ENCODE measurements around the gene SLC28A3. TPM values are rescaled to one million over a fixed set of nuclear protein-coding genes. Genes with fewer than 3 reads are reported as not detected.
"Not testable (repeated sequence)": the region's sequence is repeated elsewhere in the genome, so short reads cannot be mapped to it uniquely, and the experiment has no call there.

SLC28A3 gene, protein sequence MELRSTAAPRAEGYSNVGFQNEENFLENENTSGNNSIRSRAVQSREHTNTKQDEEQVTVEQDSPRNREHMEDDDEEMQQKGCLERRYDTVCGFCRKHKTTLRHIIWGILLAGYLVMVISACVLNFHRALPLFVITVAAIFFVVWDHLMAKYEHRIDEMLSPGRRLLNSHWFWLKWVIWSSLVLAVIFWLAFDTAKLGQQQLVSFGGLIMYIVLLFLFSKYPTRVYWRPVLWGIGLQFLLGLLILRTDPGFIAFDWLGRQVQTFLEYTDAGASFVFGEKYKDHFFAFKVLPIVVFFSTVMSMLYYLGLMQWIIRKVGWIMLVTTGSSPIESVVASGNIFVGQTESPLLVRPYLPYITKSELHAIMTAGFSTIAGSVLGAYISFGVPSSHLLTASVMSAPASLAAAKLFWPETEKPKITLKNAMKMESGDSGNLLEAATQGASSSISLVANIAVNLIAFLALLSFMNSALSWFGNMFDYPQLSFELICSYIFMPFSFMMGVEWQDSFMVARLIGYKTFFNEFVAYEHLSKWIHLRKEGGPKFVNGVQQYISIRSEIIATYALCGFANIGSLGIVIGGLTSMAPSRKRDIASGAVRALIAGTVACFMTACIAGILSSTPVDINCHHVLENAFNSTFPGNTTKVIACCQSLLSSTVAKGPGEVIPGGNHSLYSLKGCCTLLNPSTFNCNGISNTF
- under 1 TPM; 0.15 to 0.20 TPM for total RNA-seq

- POLR2A ChIA-PET: no interaction called here
- no peaks in the 10 kb centered on the region for H3K4me1 Mint-ChIP-seq
- CTCF ChIA-PET: no interaction called here
- H3K27me3 Mint-ChIP-seq: peaks cover 10% of the 10 kb centered on the region
- DNase-seq: no peak
- no peak within 1 kb of the TSS for H3K27ac Mint-ChIP-seq
- no peak within 1 kb of the TSS for H3K4me3 Mint-ChIP-seq
- no peaks in the 10 kb centered on the region for H3K36me3 Mint-ChIP-seq (ENCODE audit: low read depth)
- H3K9me3 Mint-ChIP-seq: no peaks in the 10 kb centered on the region
Observed at GRCh38 chr9:84340535-84340934, at the start of gene SLC28A3. TSS of gene SLC28A3 (minus strand) at chr9:84340758. CDS start at chr9:84340633, 125 bp downstream.

- H3K4me3 Mint-ChIP-seq; CTCF ChIA-PET; H3K4me1 Mint-ChIP-seq; H3K27me3 Mint-ChIP-seq; DNase-seq; H3K9me3 Mint-ChIP-seq; POLR2A ChIA-PET; H3K27ac Mint-ChIP-seq; H3K36me3 Mint-ChIP-seq (ENCODE audit: low read depth): not testable (repeated sequence)
Observed at GRCh38 chr9:84390254-84390653, 49.7 kb upstream of the SLC28A3 start.

DNA sequence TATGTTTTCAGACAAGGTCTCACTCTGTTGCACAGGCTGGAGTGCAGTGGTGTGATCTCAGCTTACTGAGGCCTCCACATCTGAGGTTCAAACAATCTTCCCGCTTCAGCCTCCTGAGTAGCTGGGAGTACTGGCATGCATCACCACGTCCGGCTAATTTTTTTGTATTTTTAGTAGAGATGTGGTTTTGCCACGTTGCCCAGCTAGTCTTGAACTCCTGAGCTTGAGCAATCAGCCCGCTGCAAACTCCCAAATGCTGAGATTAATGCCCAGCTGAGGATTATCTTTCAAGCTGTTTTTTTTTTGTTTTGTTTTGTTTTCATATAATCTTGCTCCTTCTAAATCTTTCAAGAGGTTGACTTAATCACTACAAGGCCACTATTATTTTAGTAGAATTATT, 47.3 kb upstream of the SLC28A3 start:
- no peak for DNase-seq
- CTCF ChIA-PET: interaction anchor here (2.7 kb wide), 1 partner anchor 9 kb away, joined by 17 read pairs; no protein-coding TSS in a partner anchor
- no peaks in the 10 kb centered on the region for H3K27me3 Mint-ChIP-seq
- H3K36me3 Mint-ChIP-seq (ENCODE audit: low read depth): no peaks in the 10 kb centered on the region
- POLR2A ChIA-PET: no interaction called here
- H3K9me3 Mint-ChIP-seq: no peaks in the 10 kb centered on the region
- no peak overlapping the region for H3K27ac Mint-ChIP-seq
- no peak overlapping the region for H3K4me3 Mint-ChIP-seq
- peaks cover 3% of the 10 kb centered on the region for H3K4me1 Mint-ChIP-seq

DNA sequence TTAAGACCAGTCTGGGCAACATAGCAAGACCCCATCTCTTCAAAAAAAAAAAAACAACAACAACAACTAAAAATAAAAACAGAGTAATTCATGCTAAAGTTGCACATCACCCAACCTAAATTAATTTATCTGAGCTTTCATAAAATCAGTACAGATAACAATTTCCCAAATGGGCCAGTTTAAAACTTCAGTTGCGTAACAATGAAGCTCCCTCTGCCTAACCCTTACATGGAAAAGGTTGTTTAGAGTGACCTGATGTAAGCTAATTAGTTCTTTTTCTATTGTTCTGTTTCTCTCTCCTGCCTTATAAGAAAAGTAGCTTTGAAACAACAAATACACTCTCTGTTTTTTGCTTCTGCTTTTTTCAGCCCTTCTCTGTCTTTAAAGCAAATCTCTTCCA, 46.2 kb upstream of the SLC28A3 start:
- CTCF ChIA-PET: interaction anchor here (0.6 to 2.7 kb wide), 2 partner anchors 10 to 850 kb away, joined by 4 to 17 read pairs; no protein-coding TSS in a partner anchor
- no peak overlapping the region for H3K27ac Mint-ChIP-seq
- POLR2A ChIA-PET: no interaction called here

DNA sequence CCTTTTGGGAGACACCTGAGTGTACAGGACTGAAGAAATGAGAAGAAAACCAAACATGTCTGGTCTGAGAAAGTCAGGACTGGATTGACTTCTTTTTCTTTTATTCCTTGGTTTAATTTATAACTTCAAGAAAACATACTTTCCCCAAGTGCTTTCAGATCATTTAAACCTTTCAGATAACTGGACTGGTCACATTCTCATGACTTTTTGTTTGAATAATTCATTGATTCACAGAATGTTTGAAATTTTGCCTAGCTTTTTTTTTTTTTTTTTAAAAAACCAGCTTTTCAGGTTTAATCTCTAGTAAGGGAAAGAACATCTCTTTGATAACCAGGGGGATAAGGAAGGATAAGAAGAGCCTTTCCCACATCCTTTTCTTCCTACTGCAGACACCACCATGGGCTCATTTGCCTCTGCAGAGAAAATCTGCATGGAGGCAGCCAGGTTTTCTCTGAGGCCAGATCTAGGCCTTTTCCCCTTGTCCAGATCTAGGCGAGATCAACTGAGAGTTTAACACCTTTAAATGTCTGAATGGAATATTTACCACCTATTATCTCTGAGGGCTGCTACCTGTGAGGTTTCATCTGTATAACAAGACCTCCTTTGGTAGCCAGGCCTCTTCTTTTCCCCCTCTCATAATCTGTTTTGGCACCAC, 45.0 kb upstream of the SLC28A3 start:
- H3K9me3 Mint-ChIP-seq: no peaks in the 10 kb centered on the region
- peaks cover 3% of the 10 kb centered on the region for H3K4me1 Mint-ChIP-seq
- no peaks in the 10 kb centered on the region for H3K36me3 Mint-ChIP-seq (ENCODE audit: low read depth)
- no peaks in the 10 kb centered on the region for H3K27me3 Mint-ChIP-seq
- CTCF ChIA-PET: interaction anchor here (2.7 kb wide), 1 partner anchor 11 kb away, joined by 17 read pairs; no protein-coding TSS in a partner anchor
- H3K4me3 Mint-ChIP-seq: no peak overlapping the region
- POLR2A ChIA-PET: no interaction called here
- DNase-seq: no peak
- no peak overlapping the region for H3K27ac Mint-ChIP-seq

More for the DNA sequence above, 46.2 kb upstream of the SLC28A3 start:
- Mint-ChIP-seq H3K36me3 (ENCODE audit: low read depth) (no peaks in the 10 kb centered on the region), H3K9me3 (no peaks in the 10 kb centered on the region), H3K4me1 (peaks cover 3% of the 10 kb centered on the region), H3K4me3 (no peak overlapping the region), H3K27me3 (no peaks in the 10 kb centered on the region)
- no peak for DNase-seq

DNA sequence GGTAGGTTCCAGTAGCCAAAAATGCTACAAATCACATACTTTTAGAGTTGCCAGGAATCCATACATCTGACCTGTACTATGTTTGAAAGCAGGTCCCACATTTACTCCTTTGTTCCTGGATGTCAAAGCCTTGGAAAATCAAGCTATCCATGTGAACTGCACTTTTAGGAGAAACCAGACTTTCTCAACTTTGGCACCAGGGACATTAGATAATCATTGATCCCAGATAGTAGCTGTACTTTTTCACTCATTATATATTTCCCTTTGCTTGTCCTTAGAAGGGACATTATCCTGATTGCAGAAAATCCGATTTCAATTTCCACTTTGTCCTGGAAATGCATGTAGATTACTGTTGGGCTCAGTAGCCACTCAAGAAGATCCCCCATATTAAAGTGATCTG, 44.1 kb upstream of the SLC28A3 start:
- Mint-ChIP-seq H3K27me3 (no peaks in the 10 kb centered on the region), H3K4me3 (no peak overlapping the region), H3K27ac (no peak overlapping the region), H3K9me3 (no peaks in the 10 kb centered on the region), H3K4me1 (no peaks in the 10 kb centered on the region), H3K36me3 (ENCODE audit: low read depth) (no peaks in the 10 kb centered on the region)
- DNase-seq: no peak
- ChIA-PET POLR2A (no interaction called here), CTCF (interaction anchor here (2.2 kb wide), 1 partner anchor 12 kb away, joined by 9 read pairs; no protein-coding TSS in a partner anchor)

- no peaks in the 10 kb centered on the region for H3K36me3 Mint-ChIP-seq (ENCODE audit: low read depth)
- ChIA-PET CTCF (interaction anchor here (2.2 kb wide), 1 partner anchor 14 kb away, joined by 9 read pairs; no protein-coding TSS in a partner anchor), POLR2A (no interaction called here)
- no peaks in the 10 kb centered on the region for H3K9me3 Mint-ChIP-seq
- H3K4me3 Mint-ChIP-seq: no peak overlapping the region
- DNase-seq: no peak
- H3K4me1 Mint-ChIP-seq: no peaks in the 10 kb centered on the region
- H3K27me3 Mint-ChIP-seq: no peaks in the 10 kb centered on the region
- no peak overlapping the region for H3K27ac Mint-ChIP-seq
Observed at GRCh38 chr9:84383178-84383577, 42.6 kb upstream of the SLC28A3 start.

GRCh38 chr9:84382720-84383119, 42.2 kb upstream of the SLC28A3 start:
- no peak overlapping the region for H3K27ac Mint-ChIP-seq
- H3K27me3 Mint-ChIP-seq: no peaks in the 10 kb centered on the region
- H3K36me3 Mint-ChIP-seq (ENCODE audit: low read depth): no peaks in the 10 kb centered on the region
- no peaks in the 10 kb centered on the region for H3K9me3 Mint-ChIP-seq
- ChIA-PET CTCF (interaction anchor here (2.2 kb wide), 1 partner anchor 14 kb away, joined by 9 read pairs; no protein-coding TSS in a partner anchor), POLR2A (no interaction called here)
- H3K4me3 Mint-ChIP-seq: no peak overlapping the region
- H3K4me1 Mint-ChIP-seq: no peaks in the 10 kb centered on the region
- DNase-seq: no peak

DNA sequence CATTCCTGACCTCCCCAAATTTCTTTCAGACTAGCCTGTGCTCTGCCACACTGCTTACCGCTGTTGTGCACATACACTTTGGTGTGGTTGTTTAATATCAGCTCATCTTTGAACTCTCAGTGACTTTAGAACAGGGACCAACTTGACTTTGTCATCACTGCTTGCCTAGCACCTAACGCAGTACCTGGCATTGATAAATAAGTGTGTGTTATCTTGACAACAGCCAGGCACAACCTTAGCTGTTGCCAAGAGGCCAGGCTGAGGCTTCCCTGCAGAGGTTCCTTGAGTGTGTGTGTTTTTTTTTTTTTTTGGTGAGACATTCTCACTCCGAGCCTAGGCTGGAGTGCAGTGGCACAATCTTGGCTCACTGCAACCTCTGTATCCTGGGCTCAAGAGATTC, 41.0 kb upstream of the SLC28A3 start:
- ChIA-PET POLR2A (no interaction called here), CTCF (interaction anchor here (1.0 kb wide), 1 partner anchor 68 kb away, joined by 3 read pairs; no protein-coding TSS in a partner anchor)
- peaks cover 6% of the 10 kb centered on the region for H3K27me3 Mint-ChIP-seq
- no peaks in the 10 kb centered on the region for H3K36me3 Mint-ChIP-seq (ENCODE audit: low read depth)
- no peak overlapping the region for H3K27ac Mint-ChIP-seq
- no peak for DNase-seq
- H3K9me3 Mint-ChIP-seq: no peaks in the 10 kb centered on the region
- H3K4me3 Mint-ChIP-seq: no peak overlapping the region
- H3K4me1 Mint-ChIP-seq: no peaks in the 10 kb centered on the region

DNA sequence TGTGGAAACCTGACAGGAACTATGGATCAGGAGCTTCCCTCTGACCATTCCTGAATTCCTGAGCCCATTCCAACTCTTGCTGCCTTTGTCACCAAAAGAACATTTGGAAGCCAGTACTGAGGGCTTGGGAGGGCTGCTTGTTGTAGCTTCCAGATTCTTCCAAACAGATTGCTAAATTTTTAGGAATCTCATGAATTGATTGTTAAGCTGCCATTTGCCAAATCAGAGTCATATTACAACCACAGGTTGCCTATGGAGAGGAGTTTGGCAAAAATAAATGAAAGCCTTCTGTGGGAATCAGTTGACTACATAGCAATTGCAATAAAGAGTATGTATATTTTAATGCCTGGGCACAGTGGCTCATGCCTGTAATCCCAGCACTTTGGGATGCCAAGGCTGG, 39.2 kb upstream of the SLC28A3 start:
- no peak for DNase-seq
- no peak overlapping the region for H3K27ac Mint-ChIP-seq
- POLR2A ChIA-PET: no interaction called here

GRCh38 chr9:84375954-84376353, 35.4 kb upstream of the SLC28A3 start:
- DNase-seq: no peak
- Mint-ChIP-seq H3K27ac (no peak overlapping the region), H3K36me3 (ENCODE audit: low read depth) (no peaks in the 10 kb centered on the region), H3K4me1 (no peaks in the 10 kb centered on the region), H3K4me3 (no peak overlapping the region), H3K9me3 (no peaks in the 10 kb centered on the region), H3K27me3 (peaks cover 10% of the 10 kb centered on the region)
- CTCF ChIA-PET: interaction anchor here (1.8 kb wide), 1 partner anchor 21 kb away, joined by 6 read pairs; no protein-coding TSS in a partner anchor
- POLR2A ChIA-PET: no interaction called here

More for the DNA sequence above, 39.2 kb upstream of the SLC28A3 start:
- Mint-ChIP-seq H3K27me3 (peaks cover 10% of the 10 kb centered on the region), H3K4me3 (no peak overlapping the region), H3K9me3 (no peaks in the 10 kb centered on the region), H3K4me1 (no peaks in the 10 kb centered on the region), H3K36me3 (ENCODE audit: low read depth) (no peaks in the 10 kb centered on the region)
- CTCF ChIA-PET: interaction anchor here (1.6 kb wide), 1 partner anchor 24 kb away, joined by 3 read pairs; no protein-coding TSS in a partner anchor

DNA sequence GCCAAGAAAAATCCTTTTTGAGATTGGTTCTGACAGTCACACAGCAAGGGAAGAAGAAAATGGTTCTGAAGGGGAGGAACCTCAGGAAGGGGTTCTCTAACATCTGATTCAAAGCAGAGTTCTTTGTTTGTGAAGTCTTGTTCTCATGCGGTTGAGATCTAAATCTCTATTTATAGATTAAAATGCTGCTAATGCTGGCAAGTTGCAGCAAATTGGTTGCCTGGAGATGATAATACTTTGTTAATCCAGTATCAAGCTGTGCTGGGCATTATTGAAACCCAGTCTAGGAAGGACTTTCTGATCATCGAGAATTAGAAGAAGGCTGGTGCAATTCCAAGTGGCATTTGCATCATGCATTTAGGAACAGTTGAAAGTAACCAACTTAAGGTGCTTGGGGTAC, 34.0 kb upstream of the SLC28A3 start:
- H3K36me3 Mint-ChIP-seq (ENCODE audit: low read depth): no peaks in the 10 kb centered on the region
- H3K4me1 Mint-ChIP-seq: no peaks in the 10 kb centered on the region
- H3K9me3 Mint-ChIP-seq: no peaks in the 10 kb centered on the region
- H3K27me3 Mint-ChIP-seq: peaks cover 11% of the 10 kb centered on the region
- ChIA-PET CTCF (interaction anchor here (0.6 kb wide), 1 partner anchor 53 kb away, joined by 3 read pairs; no protein-coding TSS in a partner anchor), POLR2A (no interaction called here)
- H3K27ac Mint-ChIP-seq: no peak overlapping the region
- no peak overlapping the region for H3K4me3 Mint-ChIP-seq
- DNase-seq: no peak

DNA sequence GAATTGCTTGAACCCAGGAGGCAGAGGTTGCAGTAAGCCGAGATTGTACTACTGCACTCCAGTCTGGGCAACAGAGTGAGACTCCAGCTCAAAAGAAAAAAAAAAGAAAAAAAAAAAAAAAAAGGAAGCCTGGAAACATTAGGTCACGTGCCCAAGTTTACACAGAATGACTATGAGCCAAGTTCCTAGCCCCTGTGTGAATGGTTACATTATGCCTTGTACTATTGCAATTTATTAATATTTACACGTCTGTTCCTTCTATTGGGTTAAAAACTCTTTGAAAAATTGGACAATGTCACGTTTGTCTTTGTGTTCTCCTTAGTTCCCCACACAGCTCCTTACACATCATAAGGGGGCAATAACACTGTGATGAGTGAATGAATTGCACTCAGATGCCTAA, 33.5 kb upstream of the SLC28A3 start:
- no peaks in the 10 kb centered on the region for H3K9me3 Mint-ChIP-seq
- POLR2A ChIA-PET: no interaction called here
- H3K27me3 Mint-ChIP-seq: peaks cover 11% of the 10 kb centered on the region
- DNase-seq: no peak
- CTCF ChIA-PET: no interaction called here
- H3K36me3 Mint-ChIP-seq (ENCODE audit: low read depth): no peaks in the 10 kb centered on the region
- no peaks in the 10 kb centered on the region for H3K4me1 Mint-ChIP-seq
- no peak overlapping the region for H3K4me3 Mint-ChIP-seq
- no peak overlapping the region for H3K27ac Mint-ChIP-seq

All from activated CD4-positive, alpha-beta memory T cell treated with anti-CD3 and anti-CD28 coated beads, Interleukin-2, amount 10 ng/mL, durations not matched to agents 7 days and 5 days (primary cell).